ENCODE results near the gene KLHL25. TPM values are rescaled to one million over a fixed set of nuclear protein-coding genes. Genes with fewer than 3 reads are reported as not detected.
A peak's percentile ranks its signal among the peaks of the same experiment; 100 is the strongest.

KLHL25 gene
- total RNA-seq, 1 experiment from 2014 or later: 11.5 TPM

DNA sequence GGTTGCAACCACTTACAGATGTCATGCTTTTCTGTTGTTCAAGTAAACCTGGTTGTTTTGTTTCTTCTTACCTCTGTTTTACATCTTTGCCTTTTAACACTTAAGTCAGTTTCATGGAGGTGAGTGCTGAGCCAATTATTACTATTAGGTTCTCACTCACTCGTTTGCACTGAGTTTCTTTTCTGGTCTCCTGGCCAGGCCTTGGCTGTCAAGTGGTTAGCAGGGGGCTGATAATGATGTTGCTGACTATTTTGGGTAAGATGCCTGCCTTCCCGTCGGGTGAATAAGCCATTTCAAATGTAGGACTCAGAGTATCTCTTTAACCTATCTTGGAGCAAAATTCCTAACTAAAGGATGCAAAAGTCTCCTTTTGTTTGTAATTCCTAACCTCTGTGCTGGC is 78.5 kb downstream of the KLHL25 start:
- Histone ChIP-seq H3K4me1 (ENCODE audit: insufficient read depth, low read length, poor library complexity, severe bottlenecking) (no peaks in the 10 kb centered on the region), H3K36me3 (ENCODE audit: insufficient read depth, low read length, poor library complexity, severe bottlenecking) (peaks cover 10% of the 10 kb centered on the region), H3K4me3 (ENCODE audit: low read depth, low read length, poor library complexity, severe bottlenecking) (no peak overlapping the region), H3K27me3 (replicated peaks; ENCODE audit: insufficient read depth, low read depth, low read length, poor library complexity) (no peaks in the 10 kb centered on the region), H3K27ac (ENCODE audit: low read depth, low read length, poor library complexity, severe bottlenecking) (no peak overlapping the region), H3K9me3 (ENCODE audit: low read depth, low read length, poor library complexity, severe bottlenecking) (no peaks in the 10 kb centered on the region)
- intact Hi-C loops (cut with micrococcal nuclease; ENCODE audit: unreplicated experiment): no loop called here
- TF ChIP-seq, protein P1, sequence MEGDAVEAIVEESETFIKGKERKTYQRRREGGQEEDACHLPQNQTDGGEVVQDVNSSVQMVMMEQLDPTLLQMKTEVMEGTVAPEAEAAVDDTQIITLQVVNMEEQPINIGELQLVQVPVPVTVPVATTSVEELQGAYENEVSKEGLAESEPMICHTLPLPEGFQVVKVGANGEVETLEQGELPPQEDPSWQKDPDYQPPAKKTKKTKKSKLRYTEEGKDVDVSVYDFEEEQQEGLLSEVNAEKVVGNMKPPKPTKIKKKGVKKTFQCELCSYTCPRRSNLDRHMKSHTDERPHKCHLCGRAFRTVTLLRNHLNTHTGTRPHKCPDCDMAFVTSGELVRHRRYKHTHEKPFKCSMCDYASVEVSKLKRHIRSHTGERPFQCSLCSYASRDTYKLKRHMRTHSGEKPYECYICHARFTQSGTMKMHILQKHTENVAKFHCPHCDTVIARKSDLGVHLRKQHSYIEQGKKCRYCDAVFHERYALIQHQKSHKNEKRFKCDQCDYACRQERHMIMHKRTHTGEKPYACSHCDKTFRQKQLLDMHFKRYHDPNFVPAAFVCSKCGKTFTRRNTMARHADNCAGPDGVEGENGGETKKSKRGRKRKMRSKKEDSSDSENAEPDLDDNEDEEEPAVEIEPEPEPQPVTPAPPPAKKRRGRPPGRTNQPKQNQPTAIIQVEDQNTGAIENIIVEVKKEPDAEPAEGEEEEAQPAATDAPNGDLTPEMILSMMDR (conservative IDR thresholded peaks at IDR 0.05; ENCODE audit: low read depth, low read length): no peak
- no peak for TF ChIP-seq EZH2 (IDR thresholded peaks at IDR 0.05; ENCODE audit: borderline replicate concordance, low read depth, low read length, poor library complexity, severe bottlenecking)
- no TSS peak for BruUV-seq (replicated peaks)
- DNase-seq (ENCODE audit: low spot score): no peak
- ChIA-PET POLR2A (ENCODE audit: low non-redundant PET) (no interaction called here), CTCF (no interaction called here)

GRCh38 chr15:85711580-85712192 is 83.0 kb downstream of the KLHL25 start:
- H3K36me3 ChIP-seq (ENCODE audit: insufficient read depth, low read length, poor library complexity, severe bottlenecking): no peaks in the 10 kb centered on the region
- H3K27me3 ChIP-seq (replicated peaks; ENCODE audit: insufficient read depth, low read depth, low read length, poor library complexity): no peaks in the 10 kb centered on the region
- H3K4me3 ChIP-seq (ENCODE audit: low read depth, low read length, poor library complexity, severe bottlenecking): no peak overlapping the region
- no TSS peak for BruUV-seq (replicated peaks)
- intact Hi-C loops (cut with micrococcal nuclease; ENCODE audit: unreplicated experiment): no loop called here
- ChIA-PET POLR2A (ENCODE audit: low non-redundant PET) (no interaction called here), CTCF (no interaction called here)
- H3K9me3 ChIP-seq (ENCODE audit: low read depth, low read length, poor library complexity, severe bottlenecking): no peaks in the 10 kb centered on the region
- no peaks in the 10 kb centered on the region for H3K4me1 ChIP-seq (ENCODE audit: insufficient read depth, low read length, poor library complexity, severe bottlenecking)
- TF ChIP-seq EZH2 (IDR thresholded peaks at IDR 0.05; ENCODE audit: borderline replicate concordance, low read depth, low read length, poor library complexity, severe bottlenecking): no peak
- TF ChIP-seq, protein P1 (conservative IDR thresholded peaks at IDR 0.05; ENCODE audit: low read depth, low read length): no peak
- no peak for DNase-seq (ENCODE audit: low spot score)
- no peak overlapping the region for H3K27ac ChIP-seq (ENCODE audit: low read depth, low read length, poor library complexity, severe bottlenecking)

DNA sequence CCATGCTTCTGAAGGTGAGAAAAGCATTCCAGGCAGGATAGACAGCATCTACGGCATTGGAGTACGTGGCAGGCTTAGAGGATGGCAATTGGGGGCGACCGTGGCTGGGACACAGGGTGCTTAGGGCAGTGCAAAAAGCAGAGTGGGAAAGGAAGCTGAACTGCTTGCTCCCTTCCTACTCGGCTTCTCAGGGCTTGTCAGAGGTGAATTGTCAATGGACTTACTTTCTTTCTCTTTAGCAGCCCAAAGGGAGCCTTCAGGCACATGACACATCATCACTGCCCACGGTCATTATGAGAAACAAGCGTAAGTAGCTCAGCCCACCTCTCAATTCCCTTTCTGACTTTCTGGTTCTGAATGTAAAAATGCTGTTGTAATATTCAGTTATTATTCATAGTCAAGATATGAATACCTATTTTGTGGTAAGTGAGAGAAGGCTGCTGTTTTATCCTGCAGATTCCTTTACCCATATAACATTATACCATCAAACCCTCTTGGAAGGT is 84.3 kb downstream of the KLHL25 start:
- Histone ChIP-seq H3K4me1 (ENCODE audit: insufficient read depth, low read length, poor library complexity, severe bottlenecking) (no peaks in the 10 kb centered on the region), H3K27me3 (replicated peaks; ENCODE audit: insufficient read depth, low read depth, low read length, poor library complexity) (no peaks in the 10 kb centered on the region), H3K9me3 (ENCODE audit: low read depth, low read length, poor library complexity, severe bottlenecking) (no peaks in the 10 kb centered on the region), H3K36me3 (ENCODE audit: insufficient read depth, low read length, poor library complexity, severe bottlenecking) (no peaks in the 10 kb centered on the region), H3K4me3 (ENCODE audit: low read depth, low read length, poor library complexity, severe bottlenecking) (no peak overlapping the region), H3K27ac (ENCODE audit: low read depth, low read length, poor library complexity, severe bottlenecking) (no peak overlapping the region)
- intact Hi-C loops (cut with micrococcal nuclease; ENCODE audit: unreplicated experiment): no loop called here
- ChIA-PET CTCF (no interaction called here), POLR2A (ENCODE audit: low non-redundant PET) (no interaction called here)
- no TSS peak for BruUV-seq (replicated peaks)
- DNase-seq (ENCODE audit: low spot score): no peak
- TF ChIP-seq, protein P1 (conservative IDR thresholded peaks at IDR 0.05; ENCODE audit: low read depth, low read length): no peak
- no peak for TF ChIP-seq EZH2 (IDR thresholded peaks at IDR 0.05; ENCODE audit: borderline replicate concordance, low read depth, low read length, poor library complexity, severe bottlenecking)

Small RNAs within 50 kb of the gene (microRNA-seq; reads per million reads assigned to microRNA genes)
- 27.0 reads per million, percentile 47 among the genes with 10 or more reads in this experiment for gene MIR1276
- not detected for gene MIR548AP
